NCI-H2107 treated with DMSO at 0.1 percent for 48 hours (cell line): ENCODE data around the gene FAM118A.
"Not testable (repeated sequence)": the region's sequence is repeated elsewhere in the genome, so short reads cannot be mapped to it uniquely, and the experiment has no call there.

Source experiments
- DNase-seq: peaks from one replicate; lab custom pipeline; 2025; ENCODE audit not compliant: unreplicated experiment; lab: John Stamatoyannopoulos, UW

The FAM118A gene

GRCh38 chr22:45309422-45310227 lies at the start of gene FAM118A:
Gene FAM118A, plus strand, starts transcription at chr22:45309934. Its CDS starts 12,446 bp downstream, at chr22:45322380.
- DNase-seq = peak; percentile 28

GRCh38 chr22:45260395-45260759 lies 49.4 kb upstream of the FAM118A start:
- not testable (repeated sequence) for DNase-seq

- peak; percentile 10 for DNase-seq
These were observed 48.2 kb upstream of the FAM118A start for GRCh38 chr22:45261407-45262088.

GRCh38 chr22:45262195-45262930 lies 47.4 kb upstream of the FAM118A start:
- no peak for DNase-seq

GRCh38 chr22:45262931-45263462 lies 46.7 kb upstream of the FAM118A start:
- no peak for DNase-seq

- no peak for DNase-seq
These were observed 46.1 kb upstream of the FAM118A start for GRCh38 chr22:45263463-45264269.

GRCh38 chr22:45265535-45265934 lies 44.2 kb upstream of the FAM118A start:
- no peak for DNase-seq

- no peak for DNase-seq
These were observed 41.4 kb upstream of the FAM118A start for GRCh38 chr22:45268167-45268957.

GRCh38 chr22:45268958-45269844 lies 40.5 kb upstream of the FAM118A start:
- DNase-seq = no peak

- DNase-seq = no peak
These were observed 39.4 kb upstream of the FAM118A start for GRCh38 chr22:45270095-45271020.

- no peak for DNase-seq
These were observed 38.0 kb upstream of the FAM118A start for GRCh38 chr22:45271667-45272201.

- no peak for DNase-seq
These were observed 37.2 kb upstream of the FAM118A start for GRCh38 chr22:45272498-45272897.

GRCh38 chr22:45273452-45274075 lies 36.2 kb upstream of the FAM118A start:
- DNase-seq = no peak

GRCh38 chr22:45276507-45277105 lies 33.1 kb upstream of the FAM118A start:
- DNase-seq = no peak

- DNase-seq = not testable (repeated sequence)
These were observed 32.0 kb upstream of the FAM118A start for GRCh38 chr22:45277720-45278119.

GRCh38 chr22:45278125-45278524 lies 31.6 kb upstream of the FAM118A start:
- DNase-seq = no peak

GRCh38 chr22:45280587-45280980 lies 29.1 kb upstream of the FAM118A start:
- DNase-seq = no peak
